Measurements from ENCODE around the gene OR4F6.

GRCh38 chr15:101775136-101775535 is 28.2 kb upstream of the OR4F6 start:
- TF ChIP-seq ZNF274 (IDR thresholded peaks at IDR 0.05; ENCODE audit: low read depth, low read length) = no peak
- TF ChIP-seq SUZ12 (IDR thresholded peaks at IDR 0.05; ENCODE audit: extremely low read depth, insufficient read depth, insufficient read length) = no peak
- TF ChIP-seq YY1 (IDR thresholded peaks at IDR 0.05; ENCODE audit: insufficient read depth, insufficient read length) = no peak

Measured in NT2/D1 (cell line).